ENCODE measurements around the gene ELFN1. TPM values are rescaled to one million over a fixed set of nuclear protein-coding genes. Genes with fewer than 3 reads are reported as not detected.

The ELFN1 gene
- polyA plus RNA-seq, 1 of the 3 experiments (the other 2 are of a cell fraction), result 0.05 TPM

- peak overlapping the region in 1 of 2 experiments; percentile 67; a peak in 2 of 4 replicates for H3K27ac ChIP-seq (ENCODE audit: low read depth in 2 of 2, low read length in 1 of 2)
- CTCF ChIA-PET, result interaction anchor here (0.8 to 1.8 kb wide), 6 partner anchors 10 to 79 kb away, joined by 3 to 6 read pairs (median 3); no protein-coding TSS in a partner anchor
- 55% methylated on average over 17 of the region's 37 CpGs for WGBS (ENCODE audit: low lambda C conversion rate)
- H4K20me1 ChIP-seq (ENCODE audit: insufficient read depth), result no peaks in the 10 kb centered on the region
- no peak for TF ChIP-seq FOXM1 (IDR thresholded peaks at IDR 0.05; ENCODE audit: low read depth)
- no peak for TF ChIP-seq IRF3 (IDR thresholded peaks at IDR 0.05; ENCODE audit: low read depth, low read length)
- no peak for TF ChIP-seq TEAD4 (IDR thresholded peaks at IDR 0.05; ENCODE audit: borderline replicate concordance, insufficient read depth)
- no peak for TF ChIP-seq GATA2 (CRISPR knock-in tag; IDR thresholded peaks at IDR 0.05)
- no peaks in the 10 kb centered on the region for H3K9me3 ChIP-seq
- no peaks in the 10 kb centered on the region for H3K79me2 ChIP-seq (ENCODE audit: insufficient read depth)
- H3F3A ChIP-seq (replicated peaks; ENCODE audit: insufficient read depth), result no peaks in the 10 kb centered on the region
- DNase-seq, result peak; percentile 66
- H3K27me3 ChIP-seq (ENCODE audit: insufficient read depth), result 0 out of 2 replicates have a peak, but pooled peaks cover 11% of the 10 kb centered on the region
- no peak overlapping the region for H2AFZ ChIP-seq (ENCODE audit: low read depth)
- H3K4me3 ChIP-seq (ENCODE audit: low read depth in 2 of 2, low read length in 1 of 2), result no peak overlapping the region
- H3K36me3 ChIP-seq (replicated peaks in 1 of 2; ENCODE audit: control insufficient read depth in 1 of 2, insufficient read depth in 2 of 2, low read length in 1 of 2), result no peaks in the 10 kb centered on the region
- no peak overlapping the region for H3K9ac ChIP-seq
- peaks cover 0 to 44% of the 10 kb centered on the region in 2 experiments; a peak in 1 of 4 replicates for H3K4me1 ChIP-seq (ENCODE audit: control insufficient read depth in 1 of 2, insufficient read depth in 2 of 2, low read depth in 1 of 2, low read length in 1 of 2)
- no peaks in the 10 kb centered on the region for H3K9me2 ChIP-seq
- POLR2A ChIA-PET, result interaction anchor here (1.8 kb wide), 1 partner anchor 11 kb away, joined by 4 read pairs; no protein-coding TSS in a partner anchor
- no peak overlapping the region for H3K4me2 ChIP-seq
Observed at GRCh38 chr7:1743481-1744230, 73.6 kb downstream of the ELFN1 start.

- H3K9ac ChIP-seq, result no peak overlapping the region
- TF ChIP-seq FOXM1 (IDR thresholded peaks at IDR 0.05; ENCODE audit: low read depth), result no peak
- no peak for TF ChIP-seq FOSL2 (IDR thresholded peaks at IDR 0.05; ENCODE audit: borderline replicate concordance, low read depth)
- no peak for TF ChIP-seq TCF12 (IDR thresholded peaks at IDR 0.05)
- no peak for TF ChIP-seq YY1 (IDR thresholded peaks at IDR 0.05; ENCODE audit: low read depth)
- no peak for TF ChIP-seq TEAD4 (IDR thresholded peaks at IDR 0.05; ENCODE audit: borderline replicate concordance, insufficient read depth)
- no peaks in the 10 kb centered on the region for H3K36me3 ChIP-seq (replicated peaks in 1 of 2; ENCODE audit: control insufficient read depth in 1 of 2, insufficient read depth in 2 of 2, low read length in 1 of 2)
- H3K27me3 ChIP-seq (ENCODE audit: insufficient read depth), result 0 out of 2 replicates have a peak, but pooled peaks cover 11% of the 10 kb centered on the region
- no peaks in the 10 kb centered on the region for H3F3A ChIP-seq (replicated peaks; ENCODE audit: insufficient read depth)
- H3K4me1 ChIP-seq (ENCODE audit: control insufficient read depth in 1 of 2, insufficient read depth in 2 of 2, low read depth in 1 of 2, low read length in 1 of 2), result peaks cover 0 to 51% of the 10 kb centered on the region in 2 experiments; a peak in 1 of 4 replicates
- H4K20me1 ChIP-seq (ENCODE audit: insufficient read depth), result no peaks in the 10 kb centered on the region
- no peak overlapping the region for H3K4me2 ChIP-seq
- ChIA-PET POLR2A (no interaction called here), CTCF (interaction anchor here (1.4 kb wide), 1 partner anchor 17 kb away, joined by 3 read pairs; no protein-coding TSS in a partner anchor)
- no peak overlapping the region; a peak in 1 of 4 replicates for H3K27ac ChIP-seq (ENCODE audit: low read depth in 2 of 2, low read length in 1 of 2)
- H2AFZ ChIP-seq (ENCODE audit: low read depth), result no peak overlapping the region
- no peak for DNase-seq
- 93% methylated on average over 32 of the region's 56 CpGs for WGBS (ENCODE audit: low lambda C conversion rate)
- no peaks in the 10 kb centered on the region for H3K79me2 ChIP-seq (ENCODE audit: insufficient read depth)
- H3K9me2 ChIP-seq, result no peaks in the 10 kb centered on the region
- H3K9me3 ChIP-seq, result no peaks in the 10 kb centered on the region
- H3K4me3 ChIP-seq (ENCODE audit: low read depth in 2 of 2, low read length in 1 of 2), result no peak overlapping the region
Observed at GRCh38 chr7:1744296-1745017, 74.4 kb downstream of the ELFN1 start.
